Stimulated activated effector memory CD8-positive, alpha-beta T cell treated with anti-CD3 and anti-CD28 coated beads, Interleukin-12 subunit alpha, Interleukin-12 subunit beta, amount 100 ng/mL, for 72 hours (primary cell): Measurements from ENCODE around the gene DAPK1.

Experiments
- ATAC-seq: fragments of 150-1000 bp; cut with Tn5 transposase; 2 replicates; pipeline ENCODE4 v1.10.0; 2021
- DNase-seq, 2 donors: peaks; one replicate each; pipeline ENCODE4 v3.0.0; 2021 to 2022; ENCODE audit warnings: low spot score in 2 of 2
- H3K27ac Mint-ChIP-seq: one replicate; pipeline ENCODE4 v1.8.0; 2022; ENCODE audit warnings: mild to moderate bottlenecking, mixed read lengths
- H3K36me3 Mint-ChIP-seq: one replicate; pipeline ENCODE4 v1.8.0; 2022; ENCODE audit warnings: mild to moderate bottlenecking, mixed read lengths
- H3K4me1 Mint-ChIP-seq: one replicate; pipeline ENCODE4 v1.8.0; 2022; ENCODE audit warnings: mixed read lengths
- H3K4me3 Mint-ChIP-seq: one replicate; pipeline ENCODE4 v1.8.0; 2022; ENCODE audit warnings: mild to moderate bottlenecking, mixed read lengths
- H3K9me3 Mint-ChIP-seq: one replicate; pipeline ENCODE4 v1.8.0; 2022; ENCODE audit warnings: mixed read lengths

DAPK1 gene

GRCh38 chr9:87714819-87715218 is 217.2 kb downstream of the DAPK1 start:
- Mint-ChIP-seq H3K27ac (no peak overlapping the region), H3K36me3 (no peaks in the 10 kb centered on the region), H3K9me3 (peaks cover 7% of the 10 kb centered on the region), H3K4me1 (peaks cover 9% of the 10 kb centered on the region), H3K4me3 (no peak overlapping the region)
- DNase-seq (peak in 1 of 2 donors; percentile 13), ATAC-seq (no peak)

DNA sequence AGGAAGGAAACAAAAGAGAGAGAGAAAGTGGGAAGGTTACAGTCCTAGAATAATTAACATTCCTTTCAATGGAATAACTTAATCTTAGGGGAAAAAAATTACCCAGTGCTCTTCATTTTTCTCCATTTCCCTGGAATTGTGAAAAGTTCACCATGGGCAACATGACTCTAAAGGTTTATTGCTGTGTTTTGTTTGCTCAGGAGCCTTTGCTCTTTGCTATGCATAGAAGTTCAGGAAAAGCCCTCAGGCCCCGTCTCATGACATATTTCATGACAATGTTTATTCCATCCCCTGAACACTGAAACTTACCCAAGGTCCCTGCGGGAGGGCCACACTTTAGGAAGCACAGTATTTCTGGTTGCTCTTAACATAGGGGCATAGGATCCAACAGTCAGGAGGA is 218.5 kb downstream of the DAPK1 start:
- H3K27ac Mint-ChIP-seq, result no peak overlapping the region
- H3K9me3 Mint-ChIP-seq, result peaks cover 7% of the 10 kb centered on the region
- DNase-seq (peak in 1 of 2 donors; percentile 8), ATAC-seq (no peak)
- H3K36me3 Mint-ChIP-seq, result no peaks in the 10 kb centered on the region
- H3K4me1 Mint-ChIP-seq, result peaks cover 9% of the 10 kb centered on the region
- no peak overlapping the region for H3K4me3 Mint-ChIP-seq

DNA sequence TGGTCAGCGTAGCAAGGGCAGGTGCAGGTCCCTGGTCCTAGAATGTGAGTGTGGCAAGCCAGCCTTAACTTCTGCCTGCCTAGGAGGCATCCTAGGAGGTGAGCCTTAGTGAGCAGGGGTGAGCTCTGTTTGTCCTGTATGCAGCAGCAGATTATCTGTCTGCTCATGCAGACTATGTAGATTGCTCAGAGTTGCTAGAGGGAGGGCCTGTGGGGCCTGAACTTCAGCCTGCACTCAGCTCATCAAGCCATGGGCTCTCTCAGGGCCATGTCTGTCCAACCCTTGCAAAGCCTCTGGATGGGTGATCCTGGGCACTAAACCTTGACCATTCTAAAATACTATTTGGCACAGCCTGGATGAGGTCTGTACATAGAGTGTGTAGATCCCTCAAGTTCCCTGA is 219.8 kb downstream of the DAPK1 start:
- Mint-ChIP-seq H3K9me3 (peaks cover 7% of the 10 kb centered on the region), H3K4me1 (peaks cover 9% of the 10 kb centered on the region), H3K36me3 (no peaks in the 10 kb centered on the region), H3K4me3 (no peak overlapping the region), H3K27ac (no peak overlapping the region)
- ATAC-seq, result peak; percentile 9
- DNase-seq, result no peak

DNA sequence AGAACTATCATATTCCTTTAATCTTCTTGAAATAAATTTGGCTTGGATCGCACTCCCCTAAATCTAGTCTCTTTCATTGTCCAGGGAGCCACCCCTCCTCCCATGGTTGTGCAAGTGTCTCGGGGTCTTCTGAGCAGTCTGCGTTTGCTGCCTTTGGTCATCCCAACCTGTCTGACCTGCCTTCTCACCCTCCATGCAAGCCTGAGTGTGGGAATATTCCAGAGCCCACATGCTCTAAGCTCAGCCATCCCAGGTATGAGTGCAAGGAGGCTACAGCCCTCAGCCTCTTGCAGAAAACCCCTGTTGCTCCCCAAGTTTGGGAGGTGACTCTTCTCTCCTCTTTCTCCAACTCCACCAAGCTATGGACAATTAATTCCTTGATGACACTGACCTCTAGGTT is 220.6 kb downstream of the DAPK1 start:
- ATAC-seq (no peak), DNase-seq (no peak)
- Mint-ChIP-seq H3K9me3 (peaks cover 2% of the 10 kb centered on the region), H3K4me1 (peaks cover 2% of the 10 kb centered on the region), H3K27ac (no peak overlapping the region), H3K36me3 (no peaks in the 10 kb centered on the region), H3K4me3 (no peak overlapping the region)

- ATAC-seq (no peak), DNase-seq (no peak)
- Mint-ChIP-seq H3K27ac (no peak overlapping the region), H3K9me3 (peaks cover 2% of the 10 kb centered on the region), H3K4me1 (no peaks in the 10 kb centered on the region), H3K36me3 (no peaks in the 10 kb centered on the region), H3K4me3 (no peak overlapping the region)
Observed at GRCh38 chr9:87718852-87719612, 221.4 kb downstream of the DAPK1 start.

GRCh38 chr9:87720173-87720572 is 222.5 kb downstream of the DAPK1 start:
- H3K4me1 Mint-ChIP-seq, result no peaks in the 10 kb centered on the region
- ATAC-seq (no peak), DNase-seq (no peak)
- no peak overlapping the region for H3K27ac Mint-ChIP-seq
- no peak overlapping the region for H3K4me3 Mint-ChIP-seq
- H3K9me3 Mint-ChIP-seq, result peaks cover 2% of the 10 kb centered on the region
- H3K36me3 Mint-ChIP-seq, result no peaks in the 10 kb centered on the region

DNA sequence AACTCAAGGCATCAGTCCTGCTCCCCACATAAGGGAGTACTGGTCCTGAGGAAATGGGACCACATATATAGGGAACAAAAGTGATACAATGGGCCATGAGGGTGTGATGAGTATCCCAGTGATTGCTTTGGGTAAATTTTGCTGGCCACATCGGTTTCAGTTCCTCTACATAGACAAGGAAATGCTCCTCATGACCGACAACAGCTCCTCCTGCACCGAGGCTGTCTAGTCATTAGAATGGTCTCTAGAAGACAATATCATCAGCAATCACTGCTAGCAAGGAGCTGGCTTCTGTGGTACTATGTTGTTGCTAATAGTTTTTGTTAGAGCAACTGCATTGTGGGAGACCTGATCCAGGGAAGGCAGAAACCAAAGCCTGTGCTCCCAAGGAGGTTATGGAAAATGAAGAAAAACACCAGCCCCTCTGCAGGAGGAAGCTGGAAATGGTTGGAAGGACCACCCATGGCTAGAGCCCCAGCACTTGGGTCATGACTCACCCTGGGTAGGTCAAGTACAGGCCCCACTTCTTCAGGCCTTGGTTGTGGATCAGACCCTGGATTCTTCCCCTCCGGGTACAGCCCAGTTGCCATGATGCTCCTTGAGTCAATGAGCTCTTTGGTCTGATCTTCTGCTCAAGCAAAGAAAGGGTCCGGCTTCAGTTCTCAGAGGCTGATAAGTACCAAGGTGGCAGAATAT is 224.9 kb downstream of the DAPK1 start:
- ATAC-seq (no peak), DNase-seq (no peak)
- H3K36me3 Mint-ChIP-seq, result no peaks in the 10 kb centered on the region
- H3K4me1 Mint-ChIP-seq, result no peaks in the 10 kb centered on the region
- no peak overlapping the region for H3K4me3 Mint-ChIP-seq
- H3K9me3 Mint-ChIP-seq, result no peaks in the 10 kb centered on the region
- no peak overlapping the region for H3K27ac Mint-ChIP-seq

DNA sequence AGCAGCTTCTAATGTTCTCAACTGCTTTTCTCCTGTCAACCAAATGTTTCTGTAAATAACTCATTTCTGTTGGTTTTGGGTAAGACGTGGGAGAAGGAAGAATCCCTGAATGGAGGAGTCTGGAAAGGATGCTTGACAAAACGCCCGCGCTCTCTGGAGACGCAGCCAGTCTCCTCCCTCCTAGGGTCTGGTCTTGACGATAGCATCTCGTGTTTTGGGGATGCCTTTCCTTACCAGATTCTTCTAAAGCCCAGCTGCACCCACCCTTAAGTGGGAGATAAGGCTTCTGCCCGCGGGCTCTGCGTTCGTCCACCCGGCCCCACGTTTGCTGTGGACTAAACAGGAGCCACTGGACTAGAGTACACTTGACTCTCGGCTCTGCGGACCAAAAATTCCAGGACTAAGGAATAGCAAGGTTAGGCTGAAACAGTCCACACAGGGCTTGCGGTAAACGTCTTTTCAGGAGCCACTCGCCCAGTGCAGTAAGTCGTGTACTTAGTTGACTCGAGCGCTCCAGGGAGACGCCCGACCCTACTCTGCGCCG is 227.8 kb downstream of the DAPK1 start:
- Mint-ChIP-seq H3K9me3 (no peaks in the 10 kb centered on the region), H3K27ac (no peak overlapping the region), H3K4me3 (peak overlapping the region; percentile 59), H3K36me3 (no peaks in the 10 kb centered on the region), H3K4me1 (no peaks in the 10 kb centered on the region)
- ATAC-seq (no peak), DNase-seq (no peak)

DNA sequence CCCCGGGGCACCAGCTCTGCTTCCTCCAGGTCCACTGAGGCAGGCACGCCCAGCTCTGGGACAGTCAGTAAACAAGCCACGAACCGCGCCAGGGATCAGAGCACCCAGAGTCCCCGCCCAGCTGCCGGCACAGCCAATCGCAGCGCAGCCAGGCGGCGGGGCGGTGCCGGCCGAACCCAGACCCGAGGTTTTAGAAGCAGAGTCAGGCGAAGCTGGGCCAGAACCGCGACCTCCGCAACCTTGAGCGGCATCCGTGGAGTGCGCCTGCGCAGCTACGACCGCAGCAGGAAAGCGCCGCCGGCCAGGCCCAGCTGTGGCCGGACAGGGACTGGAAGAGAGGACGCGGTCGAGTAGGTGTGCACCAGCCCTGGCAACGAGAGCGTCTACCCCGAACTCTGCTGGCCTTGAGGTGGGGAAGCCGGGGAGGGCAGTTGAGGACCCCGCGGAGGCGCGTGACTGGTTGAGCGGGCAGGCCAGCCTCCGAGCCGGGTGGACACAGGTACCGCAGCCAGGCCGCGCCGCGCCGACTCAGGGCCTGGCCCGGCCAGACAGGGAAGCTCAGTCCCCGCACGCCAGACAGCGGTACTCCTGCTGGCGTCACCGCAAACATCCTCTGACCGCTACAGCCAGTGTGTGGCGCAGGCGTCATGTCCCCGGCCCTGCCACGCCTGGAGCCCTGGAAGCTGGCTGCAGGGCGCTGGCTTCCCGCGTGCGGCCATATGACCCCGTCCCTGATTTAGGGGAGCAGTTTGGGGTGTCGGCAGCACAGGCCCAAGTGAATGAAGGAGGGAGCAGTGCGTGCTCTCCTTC is 228.4 kb downstream of the DAPK1 start, which contains the start of gene CTSL:
Gene CTSL, plus strand, starts transcription at position 220 of the 810 bp plus-strand sequence. CDS start 1,485 bp downstream, outside the sequence.
- DNase-seq (no peak), ATAC-seq (peak; percentile 36)
- no peak within 1 kb of the TSS for H3K27ac Mint-ChIP-seq
- no peaks in the 10 kb centered on the region for H3K36me3 Mint-ChIP-seq
- no peaks in the 10 kb centered on the region for H3K9me3 Mint-ChIP-seq
- peak within 1 kb of the TSS; percentile 59 for H3K4me3 Mint-ChIP-seq
- H3K4me1 Mint-ChIP-seq, result no peaks in the 10 kb centered on the region

GRCh38 chr9:87729246-87729645 is 231.6 kb downstream of the DAPK1 start:
- no peak for ATAC-seq
- Mint-ChIP-seq H3K4me1 (no peaks in the 10 kb centered on the region), H3K9me3 (no peaks in the 10 kb centered on the region), H3K27ac (no peak overlapping the region), H3K4me3 (no peak overlapping the region), H3K36me3 (no peaks in the 10 kb centered on the region)
- DNase-seq, result no peak

DNA sequence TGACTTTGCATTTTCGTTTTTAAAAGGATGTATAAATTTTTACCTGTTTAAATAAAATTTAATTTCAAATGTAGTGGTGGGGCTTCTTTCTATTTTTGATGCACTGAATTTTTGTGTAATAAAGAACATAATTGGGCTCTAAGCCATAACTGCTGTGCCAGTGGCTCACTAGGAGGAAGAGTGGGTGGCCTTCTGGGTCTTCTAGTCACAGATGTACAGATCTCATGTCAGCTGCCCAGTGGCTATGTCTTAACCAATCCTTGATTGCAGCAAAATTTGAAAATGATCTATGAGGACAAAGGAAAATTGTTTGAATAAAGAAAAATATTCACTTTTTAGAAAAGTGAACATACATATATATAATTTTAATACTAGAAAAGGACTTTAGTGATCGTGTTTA is 233.7 kb downstream of the DAPK1 start:
- DNase-seq (no peak), ATAC-seq (no peak)
- peaks cover 3% of the 10 kb centered on the region for H3K9me3 Mint-ChIP-seq
- no peak overlapping the region for H3K4me3 Mint-ChIP-seq
- no peaks in the 10 kb centered on the region for H3K36me3 Mint-ChIP-seq
- H3K27ac Mint-ChIP-seq, result no peak overlapping the region
- no peaks in the 10 kb centered on the region for H3K4me1 Mint-ChIP-seq

DNA sequence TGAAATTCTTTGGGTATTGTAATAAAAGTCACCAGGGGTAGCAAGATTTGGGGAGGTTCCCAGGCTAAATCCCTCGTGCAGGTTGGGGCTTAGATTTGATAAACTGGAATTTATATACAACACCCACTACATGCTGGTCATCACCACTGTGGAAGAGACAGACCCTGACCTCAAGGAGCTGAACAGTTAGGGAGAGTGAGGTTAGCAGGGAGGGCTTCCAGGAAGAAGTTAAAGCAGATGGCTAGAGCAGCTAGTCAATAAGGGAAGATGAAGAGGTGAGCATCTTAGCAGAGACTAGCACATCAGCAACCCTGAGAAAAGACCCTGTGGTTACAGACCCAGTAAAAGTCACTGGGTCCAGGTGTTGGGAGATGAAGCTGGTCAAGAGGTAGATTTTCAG is 234.7 kb downstream of the DAPK1 start:
- DNase-seq, result no peak
- ATAC-seq, result no peak
- Mint-ChIP-seq H3K9me3 (peaks cover 3% of the 10 kb centered on the region), H3K4me1 (no peaks in the 10 kb centered on the region), H3K4me3 (no peak overlapping the region), H3K27ac (no peak overlapping the region), H3K36me3 (no peaks in the 10 kb centered on the region)

DNA sequence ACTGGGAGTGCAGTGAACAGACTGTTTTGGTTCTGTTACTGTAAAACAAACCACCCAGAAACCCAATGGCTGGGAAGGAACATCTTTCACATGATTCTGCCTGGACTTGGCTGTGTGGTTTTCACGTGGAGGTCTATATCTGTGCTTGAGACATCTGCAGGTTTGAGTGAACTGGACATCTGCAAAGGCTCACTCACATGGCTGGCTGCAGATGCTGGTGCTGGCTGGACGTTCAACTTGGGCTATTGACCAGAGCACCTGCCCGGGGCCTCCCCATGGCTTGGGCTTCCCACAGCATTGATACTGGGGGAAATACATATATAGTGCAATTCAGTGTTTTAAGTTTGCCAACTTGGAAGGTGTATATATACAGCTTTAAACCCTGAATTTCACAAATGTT is 235.1 kb downstream of the DAPK1 start:
- Mint-ChIP-seq H3K9me3 (peaks cover 3% of the 10 kb centered on the region), H3K27ac (no peak overlapping the region), H3K4me1 (no peaks in the 10 kb centered on the region), H3K4me3 (no peak overlapping the region), H3K36me3 (no peaks in the 10 kb centered on the region)
- ATAC-seq (no peak), DNase-seq (no peak)

DNA sequence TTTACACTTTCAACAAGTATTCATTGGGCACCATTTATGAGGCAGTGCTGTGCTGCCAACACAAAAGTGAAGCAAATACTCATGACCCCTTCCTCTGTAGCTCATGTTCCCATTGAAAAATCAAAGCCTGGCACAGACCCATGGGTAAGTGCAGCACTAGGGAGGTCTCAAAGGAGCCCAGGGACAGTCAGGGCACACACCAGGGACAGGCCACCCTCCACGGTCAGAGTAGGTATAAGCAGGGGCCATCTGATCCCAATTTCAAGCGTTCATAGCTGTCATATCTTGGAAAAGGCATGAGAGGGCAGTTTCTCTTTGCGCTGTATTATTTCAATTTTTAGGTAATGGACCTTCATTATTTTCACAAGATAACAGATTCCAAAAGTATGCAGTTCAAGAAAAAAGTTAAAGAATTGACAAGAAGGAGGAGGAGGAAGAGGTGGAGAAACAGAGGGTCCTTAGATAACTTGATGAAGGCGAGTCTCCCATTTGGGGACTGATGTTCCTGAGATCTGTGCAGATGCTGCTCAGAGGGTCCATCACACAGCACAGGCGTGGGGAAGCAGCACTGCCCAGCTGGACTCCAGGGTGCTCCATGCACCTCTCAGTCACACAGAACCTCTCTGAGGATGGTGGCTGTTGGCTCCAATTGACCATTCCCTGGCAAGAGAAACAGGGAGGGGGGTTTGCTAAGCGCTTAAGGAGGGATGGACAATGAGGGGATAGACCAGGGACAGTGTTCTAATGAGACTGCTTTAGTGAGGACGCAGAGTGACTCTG is 235.8 kb downstream of the DAPK1 start:
- DNase-seq, result no peak
- Mint-ChIP-seq H3K4me3 (no peak overlapping the region), H3K9me3 (peaks cover 3% of the 10 kb centered on the region), H3K4me1 (no peaks in the 10 kb centered on the region), H3K36me3 (no peaks in the 10 kb centered on the region), H3K27ac (no peak overlapping the region)
- no peak for ATAC-seq

DNA sequence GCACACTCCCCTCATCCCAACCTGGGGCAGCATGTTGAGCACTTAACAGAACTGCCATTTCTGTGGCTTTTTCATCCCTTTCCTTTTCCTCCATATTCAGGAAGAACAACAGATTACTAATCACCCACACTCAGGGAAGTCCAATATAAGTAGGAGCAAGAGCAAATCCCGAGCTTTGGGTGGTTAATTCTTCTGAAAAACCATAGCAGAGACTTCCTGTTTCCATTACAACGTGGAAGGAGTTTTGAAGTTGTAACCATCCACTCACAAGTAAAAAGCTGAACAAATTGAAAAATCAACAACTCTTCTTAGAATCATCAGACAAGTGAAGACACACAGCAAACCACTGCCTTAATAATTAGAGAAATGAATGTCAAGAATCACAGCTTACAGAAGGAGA is 236.4 kb downstream of the DAPK1 start:
- Mint-ChIP-seq H3K9me3 (peaks cover 3% of the 10 kb centered on the region), H3K4me1 (no peaks in the 10 kb centered on the region), H3K36me3 (no peaks in the 10 kb centered on the region), H3K4me3 (no peak overlapping the region), H3K27ac (no peak overlapping the region)
- DNase-seq (no peak), ATAC-seq (no peak)
